Measurements from ENCODE around the gene TADA3.

DNA sequence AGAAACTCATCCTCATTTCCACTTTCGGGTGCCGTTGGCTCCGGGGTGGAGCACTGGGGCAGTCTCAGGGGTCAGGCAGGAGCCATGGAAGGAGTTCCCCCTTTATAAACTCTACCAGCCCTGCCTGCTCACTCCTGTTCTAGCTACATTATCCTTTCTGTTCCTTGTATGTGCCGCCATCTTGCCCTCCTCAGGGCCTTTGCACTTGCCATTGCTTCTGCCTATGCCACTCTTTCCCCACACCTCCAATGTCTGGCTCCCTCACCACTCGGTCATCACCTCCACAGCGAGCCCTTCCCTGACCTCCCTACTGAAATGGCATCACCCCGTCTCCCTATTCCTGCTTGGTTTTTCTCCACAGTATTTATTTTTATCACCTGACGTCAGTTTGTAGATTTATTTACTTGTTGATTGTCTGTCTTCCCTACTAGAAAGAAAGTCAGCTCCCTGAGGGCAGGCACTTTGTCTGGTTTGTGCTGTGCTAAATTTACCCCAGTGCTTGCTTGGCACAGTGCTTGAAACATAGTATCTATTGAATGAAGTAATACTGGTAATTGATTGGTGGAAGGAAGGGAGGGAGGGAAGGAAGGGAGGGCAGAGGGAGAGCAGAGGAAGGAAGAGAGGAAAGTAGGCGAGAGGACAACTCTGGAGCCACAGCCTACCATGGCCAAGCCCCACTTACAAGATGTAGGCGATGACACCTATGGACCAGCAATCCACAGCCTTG is 31.3 kb downstream of the TADA3 start:
- TF ChIP-seq CTCF (conservative IDR thresholded peaks at IDR 0.05 in 1 of 2, IDR thresholded peaks at IDR 0.05 in 1 of 2; ENCODE audit: extremely low read depth in 1 of 2, insufficient read depth in 1 of 2, low read depth in 1 of 2, low read length in 2 of 2), result no peak
- no peak for TF ChIP-seq EZH2 (IDR thresholded peaks at IDR 0.05; ENCODE audit: borderline replicate concordance, low read length)
